ENCODE results near the gene SNRNP70. TPM values are rescaled to one million over a fixed set of nuclear protein-coding genes. Genes with fewer than 3 reads are reported as not detected.

SNRNP70 gene
- total RNA-seq, 1 donor from 2014 or later = 300 TPM

GRCh38 chr19:49111218-49111998, 26.2 kb downstream of the SNRNP70 start:
- Mint-ChIP-seq H3K9me3 (ENCODE audit: unreplicated experiment) (peaks cover 12% of the 10 kb centered on the region), H3K4me1 (ENCODE audit: low read depth, unreplicated experiment) (peaks cover 24% of the 10 kb centered on the region), H3K27ac (ENCODE audit: unreplicated experiment) (peak overlapping the region; percentile 17), H3K36me3 (ENCODE audit: unreplicated experiment) (peaks cover 8% of the 10 kb centered on the region), H3K27me3 (ENCODE audit: unreplicated experiment) (peaks cover 18% of the 10 kb centered on the region), H3K4me3 (ENCODE audit: unreplicated experiment) (no peak overlapping the region)
- no peak for TF ChIP-seq CTCF (IDR thresholded peaks at IDR 0.05; ENCODE audit: partially characterized antibody, unreplicated experiment)
- DNase-seq = no peak

GRCh38 chr19:49113762-49114629, 28.7 kb downstream of the SNRNP70 start, which contains the start of gene LIN7B:
Gene LIN7B (plus strand): TSS chr19:49114370. CDS start chr19:49114405, 35 bp downstream.
- Mint-ChIP-seq H3K27ac (ENCODE audit: unreplicated experiment) (peak within 1 kb of the TSS; percentile 98), H3K36me3 (ENCODE audit: unreplicated experiment) (peaks cover 8% of the 10 kb centered on the region)

DNA sequence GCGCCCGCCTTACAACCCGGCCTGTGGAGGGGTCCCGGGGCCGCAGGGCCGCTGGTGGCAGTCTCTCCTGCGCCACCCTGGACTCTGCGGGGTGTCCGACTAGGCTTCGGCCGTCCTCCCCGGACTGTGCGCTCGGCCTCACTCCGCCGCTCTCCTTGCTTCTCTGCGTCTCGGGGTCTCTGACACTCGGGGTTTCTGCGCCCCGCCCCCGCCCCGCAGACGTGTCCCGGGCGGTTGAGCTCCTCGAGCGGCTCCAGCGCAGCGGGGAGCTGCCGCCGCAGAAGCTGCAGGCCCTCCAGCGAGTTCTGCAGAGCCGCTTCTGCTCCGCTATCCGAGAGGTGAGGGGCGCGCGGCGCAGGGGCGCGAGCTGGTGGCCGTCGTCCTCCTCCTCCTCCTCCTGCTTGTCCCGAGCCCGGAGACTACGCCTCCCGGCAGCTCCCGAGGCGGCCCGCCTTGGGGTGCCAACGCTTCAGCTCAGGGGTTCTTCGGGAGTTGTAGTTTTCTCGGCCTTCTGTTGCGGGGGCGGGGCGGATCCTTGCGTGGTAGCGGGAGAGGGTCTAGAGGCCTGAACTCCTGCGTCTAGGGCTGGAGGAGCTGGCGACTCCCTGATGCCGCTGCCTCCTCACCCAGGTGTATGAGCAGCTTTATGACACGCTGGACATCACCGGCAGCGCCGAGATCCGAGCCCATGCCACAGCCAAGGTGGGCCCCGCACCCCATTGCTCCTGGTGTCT, 29.5 kb downstream of the SNRNP70 start:
- no peak for TF ChIP-seq CTCF (IDR thresholded peaks at IDR 0.05; ENCODE audit: partially characterized antibody, unreplicated experiment)
- Mint-ChIP-seq H3K27ac (ENCODE audit: unreplicated experiment) (peak overlapping the region; percentile 75), H3K9me3 (ENCODE audit: unreplicated experiment) (peaks cover 16% of the 10 kb centered on the region), H3K27me3 (ENCODE audit: unreplicated experiment) (peaks cover 23% of the 10 kb centered on the region), H3K4me3 (ENCODE audit: unreplicated experiment) (peak overlapping the region; percentile 85), H3K4me1 (ENCODE audit: low read depth, unreplicated experiment) (peaks cover 19% of the 10 kb centered on the region), H3K36me3 (ENCODE audit: unreplicated experiment) (peaks cover 6% of the 10 kb centered on the region)
- DNase-seq = peak; percentile 74

More at GRCh38 chr19:49113762-49114629, 28.7 kb downstream of the SNRNP70 start, which contains the start of gene LIN7B:
- peak; percentile 6 for TF ChIP-seq CTCF (IDR thresholded peaks at IDR 0.05; ENCODE audit: partially characterized antibody, unreplicated experiment)
- peak within 1 kb of the TSS; percentile 93 for H3K4me3 Mint-ChIP-seq (ENCODE audit: unreplicated experiment)
- H3K4me1 Mint-ChIP-seq (ENCODE audit: low read depth, unreplicated experiment) = peaks cover 22% of the 10 kb centered on the region
- peaks cover 23% of the 10 kb centered on the region for H3K27me3 Mint-ChIP-seq (ENCODE audit: unreplicated experiment)
- H3K9me3 Mint-ChIP-seq (ENCODE audit: unreplicated experiment) = peaks cover 16% of the 10 kb centered on the region
- peak; percentile 83 for DNase-seq

DNA sequence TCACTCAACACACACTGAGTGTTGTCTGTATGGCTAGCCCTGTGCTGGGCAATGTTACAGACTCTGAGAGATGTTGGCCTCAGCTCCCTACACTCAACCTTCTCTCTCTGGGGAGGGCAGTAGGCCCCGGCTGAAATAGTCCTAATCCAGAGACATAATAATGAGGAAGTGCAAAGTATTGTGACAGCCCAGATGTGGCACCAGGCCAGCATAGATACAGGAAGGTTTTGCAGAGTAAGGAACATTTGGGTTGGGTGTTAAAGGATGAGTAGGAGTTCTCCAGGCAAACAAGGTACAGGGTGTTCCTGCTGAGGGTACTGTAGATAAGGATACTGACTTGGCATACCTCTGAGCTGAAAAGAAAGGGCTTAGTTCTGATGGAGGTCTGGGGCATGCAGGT, 31.3 kb downstream of the SNRNP70 start:
- no peak for DNase-seq
- Mint-ChIP-seq H3K27ac (ENCODE audit: unreplicated experiment) (peak overlapping the region; percentile 59), H3K4me3 (ENCODE audit: unreplicated experiment) (peak overlapping the region; percentile 68), H3K4me1 (ENCODE audit: low read depth, unreplicated experiment) (peaks cover 25% of the 10 kb centered on the region), H3K9me3 (ENCODE audit: unreplicated experiment) (peaks cover 16% of the 10 kb centered on the region), H3K36me3 (ENCODE audit: unreplicated experiment) (peaks cover 12% of the 10 kb centered on the region), H3K27me3 (ENCODE audit: unreplicated experiment) (peaks cover 29% of the 10 kb centered on the region)
- TF ChIP-seq CTCF (IDR thresholded peaks at IDR 0.05; ENCODE audit: partially characterized antibody, unreplicated experiment) = no peak

Data from glutamatergic neuron (in vitro differentiated cells).